ENCODE results near the gene TMEM252.

Gene TMEM252

GRCh38 chr9:68495247-68495646 lies 45.4 kb downstream of the TMEM252 start:
- DNase-seq (ENCODE audit: low read depth), result no peak
- H3K4me3 ChIP-seq (ENCODE audit: control insufficient read depth, low read depth, low read length), result no peak overlapping the region
- no peak for TF ChIP-seq CTCF (IDR thresholded peaks at IDR 0.05; ENCODE audit: control insufficient read depth, insufficient read depth, low read depth, low read length, missing control alignments)

GRCh38 chr9:68493958-68494577 lies 46.6 kb downstream of the TMEM252 start:
- no peak for TF ChIP-seq CTCF (IDR thresholded peaks at IDR 0.05; ENCODE audit: control insufficient read depth, insufficient read depth, low read depth, low read length, missing control alignments)
- DNase-seq (ENCODE audit: low read depth), result no peak
- H3K4me3 ChIP-seq (ENCODE audit: control insufficient read depth, low read depth, low read length), result no peak overlapping the region

GRCh38 chr9:68493541-68493940 lies 47.1 kb downstream of the TMEM252 start:
- H3K4me3 ChIP-seq (ENCODE audit: control insufficient read depth, low read depth, low read length), result no peak overlapping the region
- no peak for TF ChIP-seq CTCF (IDR thresholded peaks at IDR 0.05; ENCODE audit: control insufficient read depth, insufficient read depth, low read depth, low read length, missing control alignments)
- no peak for DNase-seq (ENCODE audit: low read depth)

GRCh38 chr9:68492806-68493205 lies 47.9 kb downstream of the TMEM252 start:
- no peak for DNase-seq (ENCODE audit: low read depth)
- no peak for TF ChIP-seq CTCF (IDR thresholded peaks at IDR 0.05; ENCODE audit: control insufficient read depth, insufficient read depth, low read depth, low read length, missing control alignments)
- H3K4me3 ChIP-seq (ENCODE audit: control insufficient read depth, low read depth, low read length), result no peak overlapping the region

- H3K4me3 ChIP-seq (ENCODE audit: control insufficient read depth, low read depth, low read length), result no peak overlapping the region
- no peak for TF ChIP-seq CTCF (IDR thresholded peaks at IDR 0.05; ENCODE audit: control insufficient read depth, insufficient read depth, low read depth, low read length, missing control alignments)
- no peak for DNase-seq (ENCODE audit: low read depth)
Observed at GRCh38 chr9:68489646-68490045, 51.0 kb downstream of the TMEM252 start.

DNA sequence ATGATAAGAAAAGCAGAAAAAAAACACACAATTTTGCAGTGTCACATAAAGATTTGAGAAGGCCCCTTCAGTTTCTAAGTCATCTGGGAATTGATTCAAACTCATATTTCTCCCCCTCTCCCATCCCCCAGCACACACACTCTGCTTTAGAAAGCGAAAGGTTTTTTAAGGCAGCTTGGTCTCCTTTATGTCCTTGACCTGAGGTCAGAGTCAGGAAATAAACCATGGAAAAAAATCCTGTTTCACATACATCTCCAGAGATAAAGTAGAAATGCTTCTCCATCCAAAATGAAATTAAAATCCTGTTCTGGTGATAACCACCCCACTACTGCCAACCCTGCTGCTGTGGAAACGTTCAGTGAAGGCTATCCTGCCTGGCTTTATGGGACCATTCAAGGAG lies 52.6 kb downstream of the TMEM252 start:
- TF ChIP-seq CTCF (IDR thresholded peaks at IDR 0.05; ENCODE audit: control insufficient read depth, insufficient read depth, low read depth, low read length, missing control alignments), result no peak
- no peak overlapping the region for H3K4me3 ChIP-seq (ENCODE audit: control insufficient read depth, low read depth, low read length)
- DNase-seq (ENCODE audit: low read depth), result no peak

All from AG09309 (cell line).